Fibroblast of villous mesenchyme (primary cell): Measurements from ENCODE around the gene MSH3. TPM values are rescaled to one million over a fixed set of nuclear protein-coding genes. Genes with fewer than 3 reads are reported as not detected.

Source experiments
- DNase-seq: peaks from one replicate; pipeline ENCODE4 v3.0.0-alpha.2; 2010; ENCODE audit warnings: low read depth
- H3K4me3 ChIP-seq: 2 replicates; pipeline ENCODE4 v1.5.1; 2011; ENCODE audit warnings: low read depth, mild to moderate bottlenecking, low read length
- CTCF ChIP-seq: IDR thresholded peaks from 2 replicates; pipeline ENCODE4 v1.5.1; 2012; ENCODE audit warnings: low read depth, mild to moderate bottlenecking, low read length; ENCODE audit not compliant: insufficient read depth
- total RNA-seq: library from RNA; depleted of rRNA; stranded (reverse); fragments of >200 nt; gene quantifications from 2 replicates; pipeline ENCODE4 v1.2.3, GENCODE V29; 2012

The MSH3 gene
- total RNA-seq, 1 donor: 22.5 TPM

DNA sequence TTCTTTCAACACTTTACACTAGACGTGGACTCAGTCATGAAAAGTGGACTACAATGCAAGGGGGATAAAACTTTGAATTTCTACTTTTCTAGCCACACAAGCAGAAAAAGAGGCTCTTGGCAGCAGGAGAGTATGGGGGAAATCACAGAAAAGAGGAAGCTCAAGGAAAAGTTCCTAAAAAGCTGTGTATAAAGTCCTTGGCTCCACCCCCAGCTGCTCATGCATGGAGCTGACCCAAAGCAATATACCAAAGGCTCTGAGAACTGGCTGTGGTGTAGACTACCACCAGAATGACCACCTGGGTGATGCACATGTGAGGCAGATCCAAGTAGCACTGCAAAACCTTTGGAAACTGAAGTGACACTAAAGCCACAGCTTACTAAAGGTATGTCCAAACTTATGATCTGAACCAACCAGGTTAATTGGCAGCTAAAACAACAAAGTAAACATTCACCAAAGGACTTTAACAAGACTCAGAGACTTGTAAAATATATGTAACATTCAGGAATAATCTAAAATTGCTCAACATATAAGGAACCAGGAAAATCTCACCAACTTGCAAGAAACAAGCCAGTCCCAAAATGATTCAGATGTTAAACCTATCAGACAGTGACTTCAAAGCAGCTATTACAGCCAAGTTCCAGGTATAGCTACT is 250.2 kb downstream of the MSH3 start:
- no peak overlapping the region for H3K4me3 ChIP-seq
- DNase-seq: no peak
- no peak for TF ChIP-seq CTCF

DNA sequence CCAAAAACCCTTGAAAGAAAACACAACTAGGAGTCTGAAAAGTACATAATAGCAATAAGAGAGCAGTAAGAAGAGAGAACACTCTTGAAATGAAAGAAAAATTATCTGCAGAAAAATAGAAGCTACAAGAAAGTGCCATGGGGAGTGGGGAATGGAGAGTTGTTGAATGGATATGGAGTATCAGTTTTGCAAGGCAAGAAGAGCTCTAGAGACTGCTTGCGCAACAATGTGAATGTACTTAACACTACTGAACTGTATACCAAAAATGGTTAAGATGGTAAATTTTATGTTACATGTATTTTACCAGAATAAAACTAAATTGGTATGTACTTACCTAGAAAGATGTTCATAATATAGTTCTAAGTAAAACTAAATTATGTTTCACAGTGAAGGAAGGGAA is 251.0 kb downstream of the MSH3 start:
- no peak overlapping the region for H3K4me3 ChIP-seq
- DNase-seq: no peak
- TF ChIP-seq CTCF: no peak

GRCh38 chr5:80912479-80912878 is 258.0 kb downstream of the MSH3 start:
- TF ChIP-seq CTCF: no peak
- no peak overlapping the region for H3K4me3 ChIP-seq
- no peak for DNase-seq

DNA sequence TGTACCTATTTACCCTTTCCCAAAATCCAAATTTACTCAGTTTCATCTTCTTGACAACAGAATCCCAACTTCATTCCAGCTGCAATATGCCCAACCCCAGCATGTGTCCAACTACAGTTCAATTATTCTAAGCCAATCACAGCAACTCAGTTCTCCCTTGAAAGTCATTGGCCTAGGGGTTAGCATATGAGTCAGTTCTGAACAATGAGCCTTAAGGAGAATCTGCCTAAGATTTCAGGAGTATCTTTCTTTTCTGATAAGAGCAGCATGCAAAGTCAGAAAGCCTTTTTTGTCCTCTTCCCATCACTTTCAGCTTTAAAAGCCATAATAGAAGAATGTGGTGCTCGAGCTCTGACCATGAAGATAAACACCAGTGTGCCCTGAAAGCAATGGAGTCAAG is 261.3 kb downstream of the MSH3 start:
- no peak for TF ChIP-seq CTCF
- DNase-seq: no peak

DNA sequence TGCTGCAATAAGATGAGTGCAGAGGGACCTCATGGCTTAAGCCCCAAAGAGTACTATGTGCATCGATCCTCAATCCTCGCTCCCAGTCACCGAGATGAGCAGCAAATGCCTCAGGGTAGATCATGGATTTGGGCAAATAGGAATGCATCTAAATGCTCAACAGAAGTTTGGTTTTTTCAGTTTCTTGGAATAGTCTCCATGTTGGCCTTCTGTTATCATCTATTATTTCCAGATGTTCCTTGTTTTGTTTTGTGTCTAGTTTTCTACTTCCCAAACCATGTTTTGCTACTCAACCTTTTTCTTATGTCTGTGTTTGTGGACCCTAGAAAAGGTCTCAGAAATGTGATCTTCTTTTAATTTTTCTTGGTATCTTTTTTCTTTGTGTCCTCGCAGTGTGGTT is 262.2 kb downstream of the MSH3 start:
- TF ChIP-seq CTCF: no peak
- no peak overlapping the region for H3K4me3 ChIP-seq
- no peak for DNase-seq

More for the DNA sequence above, 261.3 kb downstream of the MSH3 start:
- H3K4me3 ChIP-seq: no peak overlapping the region

- TF ChIP-seq CTCF: no peak
- DNase-seq: peak; percentile 64
- H3K4me3 ChIP-seq: no peak overlapping the region
Measured at GRCh38 chr5:80917631-80918030, 263.2 kb downstream of the MSH3 start.

GRCh38 chr5:80919678-80920196 is 265.3 kb downstream of the MSH3 start:
- H3K4me3 ChIP-seq: no peak overlapping the region
- no peak for TF ChIP-seq CTCF
- no peak for DNase-seq
